ENCODE data around the gene PICALM.

GRCh38 chr11:86068138-86068871 is 579 bp downstream of the PICALM start:
- TF ChIP-seq ZNF174 (CRISPR knock-in tag; IDR thresholded peaks at IDR 0.05) (no peak), KDM1A (IDR thresholded peaks at IDR 0.05) (no peak), ADNP (tag; IDR thresholded peaks at IDR 0.05) (no peak)

All from K562 (cell line).